ENCODE measurements around the gene C14orf93.
A peak's percentile ranks its signal among the peaks of the same experiment; 100 is the strongest.

The C14orf93 gene

DNA sequence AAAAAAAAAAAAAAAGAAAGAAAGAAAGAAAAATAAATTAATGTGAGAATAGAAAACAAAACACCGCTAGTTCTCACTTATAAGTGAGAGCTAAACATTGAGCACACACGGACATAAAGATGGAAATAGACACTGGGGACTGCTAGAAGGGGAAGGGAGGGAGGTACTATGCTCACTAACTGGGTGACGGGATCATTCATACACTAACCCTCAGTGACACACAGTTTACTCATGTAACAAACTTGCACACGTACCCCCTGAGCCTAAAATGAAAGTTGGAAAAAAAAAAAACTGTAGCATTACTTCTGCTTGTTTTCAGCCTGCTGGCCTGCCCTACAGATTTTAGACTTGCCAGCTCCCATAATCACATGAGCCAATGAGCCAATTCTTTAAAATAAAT is 70.3 kb downstream of the C14orf93 start:
- Histone ChIP-seq H3K23ac (ENCODE audit: low read length in 2 of 2) (no peak overlapping the region), H3K36me3 (ENCODE audit: control insufficient read depth in 1 of 2, insufficient read depth in 2 of 2, low read depth in 1 of 2, low read length in 2 of 2) (peaks cover 0 to 4% of the 10 kb centered on the region in 2 experiments), H4K91ac (ENCODE audit: low read length) (no peak overlapping the region), H3K18ac (ENCODE audit: low read depth in 1 of 2, low read length in 2 of 2) (no peak overlapping the region), H3K79me1 (replicated peaks; ENCODE audit: low read length, poor library complexity, severe bottlenecking) (no peaks in the 10 kb centered on the region), H3K4me1 (ENCODE audit: control insufficient read depth, insufficient read depth, low read depth, low read length) (no peaks in the 10 kb centered on the region), H3K9ac (ENCODE audit: low read length) (peak overlapping the region; percentile 49), H3K14ac (ENCODE audit: low read length in 2 of 2) (no peak overlapping the region), H3K4ac (ENCODE audit: low read depth in 1 of 2, low read length in 2 of 2) (no peak overlapping the region), H3K27me3 (ENCODE audit: control insufficient read depth in 1 of 2, insufficient read depth in 1 of 2, low read length in 2 of 2) (no peaks in the 10 kb centered on the region), H3K4me2 (ENCODE audit: low read length, poor library complexity, severe bottlenecking) (no peak overlapping the region), H4K8ac (ENCODE audit: low read length) (no peak overlapping the region), H2BK12ac (ENCODE audit: low read length in 2 of 2) (no peak overlapping the region), H3K27ac (ENCODE audit: low read length, poor library complexity, severe bottlenecking) (no peak overlapping the region), H2BK15ac (ENCODE audit: low read depth, poor library complexity, severe bottlenecking) (no peak overlapping the region), H3K9me3 (ENCODE audit: control insufficient read depth, low read length) (no peaks in the 10 kb centered on the region), H2AFZ (ENCODE audit: low read depth, low read length) (no peak overlapping the region), H3K4me3 (ENCODE audit: insufficient read depth in 1 of 2, low read depth in 1 of 2, low read length in 2 of 2) (no peak overlapping the region), H2BK120ac (ENCODE audit: low read depth, low read length) (no peak overlapping the region), H2AK5ac (ENCODE audit: low read length, severe bottlenecking) (no peak overlapping the region), H2BK5ac (ENCODE audit: low read depth, low read length, poor library complexity, severe bottlenecking) (no peak overlapping the region)
- 78% methylated on average over 3 of the region's 4 CpGs for WGBS
- peak; percentile 41 for DNase-seq

Measured in mesenchymal stem cell (in vitro differentiated cells and primary cell).